Endodermal cell (in vitro differentiated cells): Measurements from ENCODE around the gene COX6A1. TPM values are rescaled to one million over a fixed set of nuclear protein-coding genes. Genes with fewer than 3 reads are reported as not detected.

Source experiments
- DNase-seq: peaks from one replicate; pipeline ENCODE4 v3.0.0-alpha.2; 2017
- H3K27ac ChIP-seq: 2 replicates; pipeline ENCODE4 v1.5.1; 2013; ENCODE audit warnings: mild to moderate bottlenecking, low read depth, low read length, moderate library complexity
- H3K27me3 ChIP-seq: 2 replicates; pipeline ENCODE4 v1.6.1; 2013; ENCODE audit warnings: mild to moderate bottlenecking, low read length, moderate library complexity; ENCODE audit not compliant: insufficient read depth, control insufficient read depth, poor library complexity, severe bottlenecking
- H3K36me3 ChIP-seq: 2 replicates; pipeline ENCODE4 v1.7.0; 2013; ENCODE audit warnings: mild to moderate bottlenecking, low read length, moderate library complexity; ENCODE audit not compliant: control insufficient read depth, insufficient read depth
- H3K4me1 ChIP-seq: one replicate; pipeline ENCODE4 v1.7.0; 2013; ENCODE audit warnings: low read length; ENCODE audit not compliant: control insufficient read depth, insufficient read depth
- H3K4me3 ChIP-seq: 2 replicates; pipeline ENCODE4 v1.5.1; 2013; ENCODE audit warnings: mild to moderate bottlenecking, low read length, moderate library complexity
- H3K9ac ChIP-seq: 2 replicates; pipeline ENCODE4 v1.6.1; 2013; ENCODE audit warnings: mild to moderate bottlenecking, low read length, moderate library complexity; ENCODE audit not compliant: poor library complexity, severe bottlenecking; ENCODE audit errors: extremely low read depth
- H3K9me3 ChIP-seq: 2 replicates; pipeline ENCODE4 v1.6.1; 2013; ENCODE audit warnings: mild to moderate bottlenecking, low read length, moderate library complexity; ENCODE audit not compliant: control insufficient read depth
- H3K27ac Mint-ChIP-seq: 2 replicates; pipeline ENCODE4 v1.8.0; 2020; ENCODE audit warnings: mixed read lengths
- H3K27me3 Mint-ChIP-seq: 2 replicates; pipeline ENCODE4 v1.8.0; 2021; ENCODE audit warnings: mild to moderate bottlenecking, mixed read lengths; ENCODE audit not compliant: insufficient read depth
- H3K36me3 Mint-ChIP-seq: 2 replicates; pipeline ENCODE4 v1.8.0; 2020; ENCODE audit warnings: low read depth, mixed read lengths
- H3K4me1 Mint-ChIP-seq: 2 replicates; pipeline ENCODE4 v1.8.0; 2020; ENCODE audit warnings: mixed read lengths
- H3K4me3 Mint-ChIP-seq: 2 replicates; pipeline ENCODE4 v1.8.0; 2020; ENCODE audit warnings: mild to moderate bottlenecking, moderate library complexity, mixed read lengths
- H3K9me3 Mint-ChIP-seq: 2 replicates; pipeline ENCODE4 v1.8.0; 2020; ENCODE audit warnings: mild to moderate bottlenecking, mixed read lengths
- whole genome bisulfite sequencing, 2 experiments: methylation state at CpG; one replicate each; pipeline versions ENCODE4 v1.1.5 to v1.1.7; 2013; ENCODE audit warnings: missing lambda C conversion rate in 2 of 2, mixed read lengths in 1 of 2; ENCODE audit not compliant: insufficient coverage in 1 of 2, insufficient read length in 1 of 2; 5-methylcytosine and 5-hydroxymethylcytosine counted together
- total RNA-seq, 2 donors: library from RNA; stranded (reverse); fragmentation: NEBNext Ultra II Directional in 1 of 2; extraction: Animal tissue kit (Norgen Biotek cat#: 25700) in 1 of 2; gene quantifications; 2 replicates in 1 of 2; 3 replicates in 1 of 2; pipeline ENCODE4 v1.2.1, GENCODE V29; 2021
- TF ChIP-seq, protein P1 (sequence below): fragments of 200-600 bp; sonication (generic); conservative IDR thresholded peaks from 2 replicates; pipeline ENCODE4 v1.5.0; 2021; ENCODE audit warnings: antibody characterized with exemption, mild to moderate bottlenecking

Gene COX6A1
- total RNA-seq, 2 donors from 2014 or later, result 344 to 354 TPM

- Histone ChIP-seq H3K27me3 (no peaks in the 10 kb centered on the region), H3K9me3 (no peaks in the 10 kb centered on the region), H3K36me3 (no peaks in the 10 kb centered on the region), H3K27ac (no peak overlapping the region), H3K4me3 (no peak overlapping the region), H3K4me1 (no peaks in the 10 kb centered on the region), H3K9ac (no peak overlapping the region)
- no peak for DNase-seq
- Mint-ChIP-seq H3K4me3 (no peak overlapping the region), H3K27ac (no peak overlapping the region), H3K9me3 (no peaks in the 10 kb centered on the region), H3K27me3 (no peaks in the 10 kb centered on the region), H3K4me1 (peaks cover 13% of the 10 kb centered on the region), H3K36me3 (no peaks in the 10 kb centered on the region)
- TF ChIP-seq, protein P1, sequence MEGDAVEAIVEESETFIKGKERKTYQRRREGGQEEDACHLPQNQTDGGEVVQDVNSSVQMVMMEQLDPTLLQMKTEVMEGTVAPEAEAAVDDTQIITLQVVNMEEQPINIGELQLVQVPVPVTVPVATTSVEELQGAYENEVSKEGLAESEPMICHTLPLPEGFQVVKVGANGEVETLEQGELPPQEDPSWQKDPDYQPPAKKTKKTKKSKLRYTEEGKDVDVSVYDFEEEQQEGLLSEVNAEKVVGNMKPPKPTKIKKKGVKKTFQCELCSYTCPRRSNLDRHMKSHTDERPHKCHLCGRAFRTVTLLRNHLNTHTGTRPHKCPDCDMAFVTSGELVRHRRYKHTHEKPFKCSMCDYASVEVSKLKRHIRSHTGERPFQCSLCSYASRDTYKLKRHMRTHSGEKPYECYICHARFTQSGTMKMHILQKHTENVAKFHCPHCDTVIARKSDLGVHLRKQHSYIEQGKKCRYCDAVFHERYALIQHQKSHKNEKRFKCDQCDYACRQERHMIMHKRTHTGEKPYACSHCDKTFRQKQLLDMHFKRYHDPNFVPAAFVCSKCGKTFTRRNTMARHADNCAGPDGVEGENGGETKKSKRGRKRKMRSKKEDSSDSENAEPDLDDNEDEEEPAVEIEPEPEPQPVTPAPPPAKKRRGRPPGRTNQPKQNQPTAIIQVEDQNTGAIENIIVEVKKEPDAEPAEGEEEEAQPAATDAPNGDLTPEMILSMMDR, result no peak
- WGBS, 2 experiments, result 89 to 90% methylated on average over 7 of the region's 7 CpGs
Measured at GRCh38 chr12:120416490-120417216, 21.3 kb upstream of the COX6A1 start.

- Mint-ChIP-seq H3K27ac (no peak overlapping the region), H3K27me3 (no peaks in the 10 kb centered on the region)
Measured at GRCh38 chr12:120417917-120418580, 19.9 kb upstream of the COX6A1 start.

GRCh38 chr12:120421701-120422100 is 16.2 kb upstream of the COX6A1 start:
- no peak for DNase-seq
- Mint-ChIP-seq H3K4me1 (peaks cover 22% of the 10 kb centered on the region), H3K27me3 (no peaks in the 10 kb centered on the region), H3K36me3 (no peaks in the 10 kb centered on the region), H3K9me3 (no peaks in the 10 kb centered on the region), H3K4me3 (no peak overlapping the region), H3K27ac (no peak overlapping the region)
- Histone ChIP-seq H3K36me3 (no peaks in the 10 kb centered on the region), H3K9me3 (no peaks in the 10 kb centered on the region), H3K27ac (no peak overlapping the region), H3K27me3 (no peaks in the 10 kb centered on the region), H3K4me1 (peaks cover 7% of the 10 kb centered on the region), H3K9ac (no peak overlapping the region), H3K4me3 (no peak overlapping the region)
- TF ChIP-seq, protein P1, result no peak
- WGBS, 2 experiments, result 94 to 97% methylated on average over 4 of the region's 4 CpGs

More at GRCh38 chr12:120417917-120418580, 19.9 kb upstream of the COX6A1 start:
- Histone ChIP-seq H3K27me3 (no peaks in the 10 kb centered on the region), H3K27ac (no peak overlapping the region), H3K4me1 (no peaks in the 10 kb centered on the region), H3K36me3 (no peaks in the 10 kb centered on the region), H3K4me3 (no peak overlapping the region), H3K9me3 (no peaks in the 10 kb centered on the region), H3K9ac (no peak overlapping the region)
- DNase-seq, result no peak
- TF ChIP-seq, protein P1, result no peak
- Mint-ChIP-seq H3K36me3 (no peaks in the 10 kb centered on the region), H3K4me1 (peaks cover 15% of the 10 kb centered on the region), H3K9me3 (no peaks in the 10 kb centered on the region), H3K4me3 (no peak overlapping the region)
- WGBS, 2 experiments, result 96 to 100% methylated on average over 3 to 4 of the region's 4 CpGs
